Natural killer cell (primary cell): ENCODE measurements around the gene TTC16. TPM values are rescaled to one million over a fixed set of nuclear protein-coding genes. Genes with fewer than 3 reads are reported as not detected.
A peak's percentile ranks its signal among the peaks of the same experiment; 100 is the strongest.

Experiments
- ATAC-seq, 3 donors: fragments of 150-1000 bp in 2 of 3; fragments of 200-7000 bp in 1 of 3; cut with Tn5 transposase; 1 replicate in 1 of 3; 2 replicates in 2 of 3; pipeline ENCODE4 v1.10.0; 2021; ENCODE audit warnings: mild to moderate bottlenecking in 2 of 3, moderate library complexity in 2 of 3
- DNase-seq, 2 donors: peaks; one replicate each; pipeline versions ENCODE4 v3.0.0 to v3.0.0-alpha.2; 2013 to 2021; ENCODE audit warnings: mixed read lengths in 1 of 2
- H3K27ac ChIP-seq: one replicate; pipeline ENCODE4 v1.5.1; 2013; ENCODE audit warnings: mild to moderate bottlenecking, low read length
- H3K27me3 ChIP-seq: one replicate; pipeline ENCODE4 v1.6.1; 2013; ENCODE audit warnings: low read length; ENCODE audit not compliant: control insufficient read depth, insufficient read depth
- H3K36me3 ChIP-seq: one replicate; pipeline ENCODE4 v1.6.1; 2013; ENCODE audit warnings: low read length; ENCODE audit not compliant: control insufficient read depth, insufficient read depth
- H3K4me1 ChIP-seq: one replicate; pipeline ENCODE4 v1.6.1; 2013; ENCODE audit warnings: low read length; ENCODE audit not compliant: control insufficient read depth, insufficient read depth
- H3K4me3 ChIP-seq: one replicate; pipeline ENCODE4 v1.5.1; 2013; ENCODE audit warnings: low read length
- H3K9me3 ChIP-seq: one replicate; pipeline ENCODE4 v1.6.1; 2013; ENCODE audit warnings: low read length; ENCODE audit not compliant: control insufficient read depth, insufficient read depth
- H3K27ac Mint-ChIP-seq, 2 donors: one replicate each; pipeline ENCODE4 v1.8.0; 2022; ENCODE audit warnings: mild to moderate bottlenecking in 2 of 2, mixed read lengths in 2 of 2, moderate library complexity in 1 of 2
- H3K27me3 Mint-ChIP-seq, 2 donors: one replicate each; pipeline ENCODE4 v1.8.0; 2022; ENCODE audit warnings: low read depth in 2 of 2, mixed read lengths in 2 of 2
- H3K36me3 Mint-ChIP-seq: one replicate; pipeline ENCODE4 v1.8.0; 2022; ENCODE audit warnings: mixed read lengths
- H3K4me1 Mint-ChIP-seq, 2 donors: one replicate each; pipeline ENCODE4 v1.8.0; 2022; ENCODE audit warnings: mixed read lengths in 2 of 2
- H3K4me3 Mint-ChIP-seq: one replicate; pipeline ENCODE4 v1.8.0; 2022; ENCODE audit warnings: mild to moderate bottlenecking, moderate library complexity, mixed read lengths
- H3K9me3 Mint-ChIP-seq, 2 donors: one replicate each; pipeline ENCODE4 v1.8.0; 2022; ENCODE audit warnings: mixed read lengths in 2 of 2
- CTCF ChIP-seq: fragments of 200-600 bp; IDR thresholded peaks from one replicate; pipeline ENCODE4 v1.8.0; 2022; ENCODE audit warnings: antibody characterized with exemption
- WGBS: methylation state at CpG from one replicate; pipeline ENCODE4 v1.1.7; 2013; ENCODE audit warnings: missing lambda C conversion rate; ENCODE audit not compliant: insufficient coverage; 5-methylcytosine and 5-hydroxymethylcytosine counted together
- intact Hi-C: fragments of 100-400 bp; cut with micrococcal nuclease; formaldehyde crosslinking; loops from one replicate; pipeline ENCODE4 v1.14.2; 2022
- total RNA-seq, 4 donors: library from RNA; stranded (reverse); fragments of 120-200 nt in 1 of 4; gene quantifications; one replicate each; pipeline versions ENCODE4 v1.2.3 to v1.2.4, GENCODE V29; 2013 to 2022

The TTC16 gene
- total RNA-seq, 3 donors from 2014 or later (not counting 1 experiment from before 2014, with no cell fraction given), result 15.5 to 23.0 (median 21.5) TPM

- Histone ChIP-seq H3K4me1 (peaks cover 65% of the 10 kb centered on the region), H3K4me3 (peak overlapping the region; percentile 80), H3K27ac (peak overlapping the region; percentile 54), H3K36me3 (no peaks in the 10 kb centered on the region), H3K9me3 (no peaks in the 10 kb centered on the region), H3K27me3 (no peaks in the 10 kb centered on the region)
- peak overlapping the region; percentile 93 to 94 for H3K27ac Mint-ChIP-seq
- under 1% methylated on average over 43 of the region's 44 CpGs for WGBS
- no peaks in the 10 kb centered on the region for H3K9me3 Mint-ChIP-seq
- intact Hi-C loops, result loop anchor here (1.0 kb wide), 1 partner anchor 16 kb away; no protein-coding TSS in a partner anchor
- H3K36me3 Mint-ChIP-seq, result no peaks in the 10 kb centered on the region
- no peaks in the 10 kb centered on the region for H3K27me3 Mint-ChIP-seq
- peaks cover 34 to 42% of the 10 kb centered on the region in 2 donors for H3K4me1 Mint-ChIP-seq
- peak overlapping the region; percentile 99 for H3K4me3 Mint-ChIP-seq
- no peak for TF ChIP-seq CTCF
- DNase-seq (no peak), ATAC-seq (peak; percentile 0 to 16 (median 1))
Measured at GRCh38 chr9:127714951-127715469, 869 bp upstream of the TTC16 start.

GRCh38 chr9:127716412-127716811 lies 533 bp downstream of the TTC16 start:
- Mint-ChIP-seq H3K4me1 (peaks cover 32 to 37% of the 10 kb centered on the region in 2 donors), H3K27me3 (no peaks in the 10 kb centered on the region), H3K27ac (peak overlapping the region; percentile 93 to 94), H3K36me3 (no peaks in the 10 kb centered on the region), H3K4me3 (peak overlapping the region; percentile 99), H3K9me3 (no peaks in the 10 kb centered on the region)
- Histone ChIP-seq H3K27ac (peak overlapping the region; percentile 54), H3K36me3 (no peaks in the 10 kb centered on the region), H3K4me3 (no peak overlapping the region), H3K4me1 (peaks cover 63% of the 10 kb centered on the region), H3K27me3 (no peaks in the 10 kb centered on the region), H3K9me3 (no peaks in the 10 kb centered on the region)
- intact Hi-C loops, result no loop called here
- ATAC-seq, result no peak
- no peak for TF ChIP-seq CTCF
- no peak for DNase-seq
- 89% methylated on average over 9 of the region's 9 CpGs for WGBS

GRCh38 chr9:127717766-127718165 lies 1.9 kb downstream of the TTC16 start:
- Mint-ChIP-seq H3K36me3 (no peaks in the 10 kb centered on the region), H3K27ac (peak overlapping the region in 1 of 2 donors; percentile 36), H3K4me1 (peaks cover 31 to 32% of the 10 kb centered on the region in 2 donors), H3K4me3 (peak overlapping the region; percentile 21), H3K27me3 (no peaks in the 10 kb centered on the region), H3K9me3 (no peaks in the 10 kb centered on the region)
- Histone ChIP-seq H3K4me1 (peaks cover 67% of the 10 kb centered on the region), H3K36me3 (no peaks in the 10 kb centered on the region), H3K4me3 (no peak overlapping the region), H3K27ac (no peak overlapping the region), H3K9me3 (no peaks in the 10 kb centered on the region), H3K27me3 (no peaks in the 10 kb centered on the region)
- DNase-seq, result no peak
- no peak for ATAC-seq
- intact Hi-C loops, result no loop called here
- no peak for TF ChIP-seq CTCF
- WGBS, result 95% methylated on average over 4 of the region's 5 CpGs
